IPS DF 4.7 (cell line): ENCODE measurements around the gene DPH1.

Experiments used
- DNase-seq: peaks from one replicate; pipeline ENCODE4 v3.0.0-alpha.2; 2013; ENCODE audit warnings: low spot score; ENCODE audit errors: extremely low read depth

The DPH1 gene

GRCh38 chr17:2060681-2061440 lies 30.9 kb downstream of the DPH1 start:
- no peak for DNase-seq

- no peak for DNase-seq
Observed at GRCh38 chr17:2061441-2061958, 31.5 kb downstream of the DPH1 start.

- no peak for DNase-seq
Observed at GRCh38 chr17:2062571-2063183, 32.7 kb downstream of the DPH1 start.

- no peak for DNase-seq
Observed at GRCh38 chr17:2063261-2064146, 33.6 kb downstream of the DPH1 start.

GRCh38 chr17:2064147-2064489 lies 34.2 kb downstream of the DPH1 start:
- no peak for DNase-seq

- DNase-seq, result no peak
Observed at GRCh38 chr17:2064520-2064971, 34.6 kb downstream of the DPH1 start.

- DNase-seq, result no peak
Observed at GRCh38 chr17:2064980-2065785, 35.2 kb downstream of the DPH1 start.

GRCh38 chr17:2065949-2066400 lies 36.0 kb downstream of the DPH1 start:
- no peak for DNase-seq

GRCh38 chr17:2067048-2067561 lies 37.2 kb downstream of the DPH1 start:
- DNase-seq, result no peak

GRCh38 chr17:2067608-2068024 lies 37.7 kb downstream of the DPH1 start:
- no peak for DNase-seq

GRCh38 chr17:2068031-2068518 lies 38.1 kb downstream of the DPH1 start:
- no peak for DNase-seq

- DNase-seq, result no peak
Observed at GRCh38 chr17:2068519-2069051, 38.6 kb downstream of the DPH1 start.

- no peak for DNase-seq
Observed at GRCh38 chr17:2070241-2071023, 40.5 kb downstream of the DPH1 start.

GRCh38 chr17:2071024-2071385 lies 41.1 kb downstream of the DPH1 start:
- DNase-seq, result no peak

GRCh38 chr17:2071455-2072281 lies 41.7 kb downstream of the DPH1 start:
- DNase-seq, result no peak

- DNase-seq, result no peak
Observed at GRCh38 chr17:2074919-2075318, 45.0 kb downstream of the DPH1 start.

GRCh38 chr17:2075336-2076086 lies 45.6 kb downstream of the DPH1 start:
- DNase-seq, result no peak
